Activated CD4-positive, CD25-positive, alpha-beta regulatory T cell treated with anti-CD3 and anti-CD28 coated beads, Interleukin-2, amount 50 U/mL, for 24 hours (primary cell): ENCODE data around the gene CMPK1.
"Not testable (repeated sequence)": the region's sequence is repeated elsewhere in the genome, so short reads cannot be mapped to it uniquely, and the experiment has no call there.

Source experiments
- ATAC-seq, 2 donors: fragments of 150-1000 bp; cut with Tn5 transposase; one replicate each; pipeline ENCODE4 v1.10.0; 2021; ENCODE audit warnings: mild to moderate bottlenecking in 1 of 2, moderate library complexity in 1 of 2

CMPK1 gene

GRCh38 chr1:47333578-47333921, at the start of gene CMPK1:
Gene CMPK1 (plus strand): TSS chr1:47333790. CDS start chr1:47333946, 156 bp downstream.
- peak; percentile 75 to 78 for ATAC-seq

DNA sequence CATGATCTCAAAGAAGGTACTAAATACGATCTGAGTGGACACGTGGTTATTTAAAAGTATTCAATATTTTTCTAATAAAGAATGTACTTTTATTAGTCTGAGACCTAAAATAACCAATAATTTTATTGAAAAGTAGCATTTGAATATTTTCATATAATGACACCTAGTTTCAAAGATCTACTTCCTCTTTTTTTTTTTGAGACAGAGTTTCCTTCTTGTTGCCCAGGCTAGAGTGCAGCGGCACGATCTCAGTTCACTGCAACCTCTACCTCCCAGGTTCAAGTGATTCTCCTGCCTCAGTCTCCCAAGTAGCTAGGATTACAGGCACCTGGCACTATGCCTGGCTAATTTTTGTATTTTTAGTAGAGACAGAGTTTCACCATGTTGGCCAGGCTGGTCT, 45.5 kb upstream of the CMPK1 start:
- not testable (repeated sequence) for ATAC-seq

- not testable (repeated sequence) for ATAC-seq
Observed at GRCh38 chr1:47294863-47295262, 38.7 kb upstream of the CMPK1 start.

GRCh38 chr1:47295579-47295978, 38.0 kb upstream of the CMPK1 start:
- ATAC-seq = no peak

- no peak for ATAC-seq
Observed at GRCh38 chr1:47298025-47298699, 35.4 kb upstream of the CMPK1 start.

- no peak for ATAC-seq
Observed at GRCh38 chr1:47302472-47302871, 31.1 kb upstream of the CMPK1 start.

DNA sequence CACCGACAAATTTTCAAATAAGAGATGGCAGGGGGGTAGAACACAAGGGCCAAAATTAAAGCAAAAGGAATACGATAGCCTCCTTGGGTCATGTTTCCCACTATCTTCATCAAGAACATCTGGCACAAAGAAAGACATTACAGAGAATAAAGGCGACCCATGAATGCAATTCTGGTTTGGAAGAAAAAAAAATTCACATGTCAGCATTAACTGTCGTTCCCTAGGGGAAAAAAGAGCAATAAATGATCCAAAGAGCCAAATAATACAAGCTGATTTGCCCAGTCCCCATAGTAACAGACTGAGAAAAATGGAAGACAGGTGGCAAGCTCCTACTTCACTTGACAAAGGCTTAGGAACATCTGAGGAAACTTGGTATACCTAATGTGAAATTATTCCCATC, 24.2 kb upstream of the CMPK1 start:
- no peak for ATAC-seq

GRCh38 chr1:47313915-47314664, 19.5 kb upstream of the CMPK1 start, which contains the start of gene STIL:
Gene STIL (minus strand): TSS chr1:47314147. CDS start chr1:47310319, 3,828 bp downstream.
- peak; percentile 98 for ATAC-seq

DNA sequence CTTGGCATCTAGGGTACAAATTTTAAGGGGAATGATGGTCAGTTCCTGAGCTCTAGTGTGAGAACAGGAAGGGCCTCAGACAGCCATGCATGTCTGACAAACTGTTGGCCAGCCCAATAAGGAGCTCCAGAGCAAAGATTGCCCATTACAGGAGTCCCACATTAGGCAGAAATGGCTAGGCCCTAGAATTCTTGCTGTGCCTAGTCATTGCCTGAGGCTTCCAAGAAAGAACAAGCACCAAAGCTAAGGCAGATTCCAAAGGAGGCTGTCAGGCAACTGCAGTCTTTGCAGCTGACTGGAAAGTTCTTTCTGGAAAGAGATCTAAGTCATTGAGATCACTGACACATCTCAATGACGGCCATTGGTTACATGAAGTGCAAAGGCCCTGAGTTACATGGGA, 15.7 kb upstream of the CMPK1 start:
- no peak for ATAC-seq

DNA sequence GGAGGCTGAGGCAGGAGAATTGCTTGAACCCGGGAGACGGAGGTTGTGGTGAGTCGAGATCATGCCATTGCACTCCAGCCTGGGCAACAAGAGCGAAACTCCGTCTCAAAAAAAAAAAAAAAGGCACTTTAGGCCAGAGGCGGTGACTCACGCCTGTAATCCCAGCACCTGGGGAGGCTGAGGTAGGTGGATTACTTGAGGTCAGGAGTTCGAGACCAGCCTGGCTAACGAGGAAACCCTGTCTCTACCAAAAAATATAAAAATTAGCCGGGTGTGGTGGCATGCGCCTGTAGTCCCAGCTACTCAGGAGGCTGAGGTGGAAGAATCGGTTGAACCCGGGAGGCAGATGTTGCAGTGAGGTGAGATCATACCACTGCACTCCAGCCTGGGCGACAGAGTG, 13.6 kb upstream of the CMPK1 start:
- not testable (repeated sequence) for ATAC-seq

GRCh38 chr1:47323599-47324031, 10.0 kb upstream of the CMPK1 start:
- no peak for ATAC-seq

- ATAC-seq = no peak
Observed at GRCh38 chr1:47324682-47325081, 8.9 kb upstream of the CMPK1 start.

DNA sequence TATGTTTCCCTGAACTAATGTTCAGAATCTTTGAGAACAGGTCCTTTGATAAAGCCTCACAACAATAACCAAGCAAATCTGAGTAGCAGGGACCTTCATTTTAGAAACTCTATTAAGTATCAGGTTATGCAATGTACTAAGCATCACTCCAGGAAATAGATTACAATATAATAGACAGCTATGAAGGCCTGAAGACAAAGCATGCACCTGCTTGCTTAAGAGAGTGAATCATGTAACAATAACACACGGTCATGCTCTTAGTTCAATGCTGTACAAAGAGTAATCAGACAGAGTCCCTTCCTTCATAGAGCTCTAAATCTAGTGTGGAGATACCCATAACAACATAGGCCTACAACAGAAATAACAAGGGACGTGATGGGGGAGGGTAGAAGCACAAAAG, 8.1 kb upstream of the CMPK1 start:
- ATAC-seq = no peak

- no peak for ATAC-seq
Observed at GRCh38 chr1:47326271-47326670, 7.3 kb upstream of the CMPK1 start.

GRCh38 chr1:47328992-47329391, 4.6 kb upstream of the CMPK1 start:
- no peak for ATAC-seq

DNA sequence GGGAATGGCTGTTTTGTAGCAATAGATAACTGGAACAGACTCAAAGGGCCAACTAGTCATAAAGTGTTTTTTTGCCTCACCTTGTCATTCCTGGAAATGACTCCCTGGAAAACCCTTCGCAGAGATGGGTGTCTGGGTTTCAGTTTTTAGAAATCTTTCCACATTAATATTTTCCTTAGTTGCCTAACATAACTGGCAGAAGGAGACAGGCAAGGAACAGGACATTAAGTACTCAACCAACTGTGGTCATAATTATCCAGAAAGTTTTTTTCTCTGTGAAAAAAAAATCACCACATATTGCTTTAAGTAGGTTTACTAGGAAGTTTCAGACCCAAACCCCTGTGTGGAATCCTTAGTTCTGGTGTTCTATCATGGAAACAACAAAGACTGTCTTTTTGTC, 3.4 kb upstream of the CMPK1 start:
- no peak for ATAC-seq

GRCh38 chr1:47331875-47332274, 1.7 kb upstream of the CMPK1 start:
- no peak for ATAC-seq

DNA sequence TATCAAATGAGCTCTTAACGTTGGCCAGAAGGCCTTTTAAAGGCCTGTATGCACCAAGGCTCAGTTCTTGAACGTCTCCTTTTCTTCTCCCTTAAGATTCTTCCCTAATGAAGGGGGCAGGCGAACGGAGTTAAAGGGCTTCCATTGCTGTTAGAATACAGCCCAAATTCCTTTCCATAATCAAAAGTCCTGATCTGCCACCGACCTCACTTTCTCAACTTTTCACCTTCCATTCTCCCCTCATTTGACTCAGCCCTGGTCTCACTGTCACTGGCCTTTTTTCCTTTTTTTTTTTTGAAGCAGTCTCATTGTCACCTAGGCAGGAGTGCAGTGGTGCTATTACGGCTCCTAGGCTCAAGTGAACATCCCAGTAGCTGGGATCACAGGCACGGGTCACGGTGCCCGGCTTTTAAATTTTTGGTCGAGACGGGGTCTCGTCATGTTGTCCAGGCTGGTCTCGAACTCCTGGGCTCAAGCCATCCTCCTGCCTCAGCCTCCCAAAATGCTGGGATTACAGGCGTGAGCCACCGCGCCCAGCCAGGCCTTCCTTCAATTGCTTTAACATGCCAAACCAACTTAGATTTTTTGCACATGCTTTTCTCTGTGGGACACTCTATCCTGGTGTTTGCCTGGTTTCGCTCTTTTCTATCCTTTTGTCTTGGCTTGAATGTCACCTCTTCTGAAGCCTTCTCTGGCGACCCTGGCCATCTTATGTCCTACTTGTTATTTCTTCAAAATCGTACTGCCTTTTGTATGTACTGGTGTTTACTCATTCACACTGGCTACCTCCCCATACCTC, 612 bp upstream of the CMPK1 start:
- no peak for ATAC-seq

GRCh38 chr1:47333922-47334764, 553 bp downstream of the CMPK1 start:
- peak; percentile 90 to 92 for ATAC-seq

- ATAC-seq = no peak
Observed at GRCh38 chr1:47334765-47335435, 1.3 kb downstream of the CMPK1 start.

- ATAC-seq = no peak
Observed at GRCh38 chr1:47337350-47337749, 3.8 kb downstream of the CMPK1 start.
